Activated CD4-positive, alpha-beta memory T cell treated with anti-CD3 and anti-CD28 coated beads for 36 hours (primary cell): Measurements from ENCODE around the gene CD302. TPM values are rescaled to one million over a fixed set of nuclear protein-coding genes. Genes with fewer than 3 reads are reported as not detected.
"Not testable (repeated sequence)": the region's sequence is repeated elsewhere in the genome, so short reads cannot be mapped to it uniquely, and the experiment has no call there.

Experiments used
- CTCF ChIA-PET: fragments of 350-600 bp; sonication (Branson Sonifier 250); formaldehyde crosslinking; loops from one replicate; lab custom pipeline; 2021; ENCODE audit warnings: antibody characterized with exemption, inconsistent platforms; lab: Charles Lee
- POLR2A ChIA-PET: fragments of 350-600 bp; sonication (Branson Sonifier 250); formaldehyde crosslinking; loops from one replicate; lab custom pipeline; 2021; ENCODE audit warnings: antibody characterized with exemption; lab: Charles Lee
- DNase-seq: peaks from one replicate; pipeline ENCODE4 v3.0.0-alpha.2; 2020
- H3K27ac Mint-ChIP-seq: one replicate; pipeline ENCODE4 v1.8.0; 2021; ENCODE audit warnings: mixed read lengths
- H3K27me3 Mint-ChIP-seq: one replicate; pipeline ENCODE4 v1.8.0; 2021; ENCODE audit warnings: mixed read lengths
- H3K36me3 Mint-ChIP-seq: one replicate; pipeline ENCODE4 v1.8.0; 2021; ENCODE audit warnings: mixed read lengths
- H3K4me1 Mint-ChIP-seq: one replicate; pipeline ENCODE4 v1.8.0; 2021; ENCODE audit warnings: low read depth, mixed read lengths
- H3K4me3 Mint-ChIP-seq: one replicate; pipeline ENCODE4 v1.8.0; 2021; ENCODE audit warnings: mild to moderate bottlenecking, mixed read lengths
- H3K9me3 Mint-ChIP-seq: one replicate; pipeline ENCODE4 v1.8.0; 2021; ENCODE audit warnings: mixed read lengths
- intact Hi-C: fragments of 100-400 bp; cut with micrococcal nuclease; formaldehyde crosslinking; loops from one replicate; pipeline ENCODE4 v1.15.1; 2023
- total RNA-seq, 2 experiments: library from RNA; stranded (reverse); gene quantifications; one replicate each; pipeline ENCODE4 v1.2.3, GENCODE V29; 2021

The CD302 gene
- total RNA-seq, 2 experiments from 2014 or later, result 0.55 to 0.56 TPM

DNA sequence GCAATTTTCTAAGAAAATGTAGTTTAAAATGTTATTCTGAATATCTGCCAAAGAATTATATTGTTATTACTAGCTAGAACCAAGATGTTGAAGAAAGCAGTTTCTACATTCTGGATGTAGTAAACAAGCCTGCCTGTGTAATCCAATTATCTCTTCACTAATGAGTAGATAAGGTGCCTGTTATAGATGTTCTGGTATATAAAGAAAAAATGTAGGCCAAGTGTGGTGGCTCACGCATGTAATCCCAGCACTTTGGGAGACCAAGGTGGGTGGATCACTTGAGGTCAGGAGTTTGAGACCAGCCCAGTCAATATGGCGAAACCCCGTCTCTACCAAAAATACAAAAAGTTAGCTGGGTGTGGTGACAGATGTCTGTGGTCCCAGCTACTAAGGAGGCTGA lies 28.9 kb downstream of the CD302 start:
- CTCF ChIA-PET, result no interaction called here
- no peak overlapping the region for H3K4me3 Mint-ChIP-seq
- H3K27ac Mint-ChIP-seq, result no peak overlapping the region
- intact Hi-C loops, result no loop called here
- H3K4me1 Mint-ChIP-seq, result peaks cover 3% of the 10 kb centered on the region
- peaks cover 20% of the 10 kb centered on the region for H3K36me3 Mint-ChIP-seq
- POLR2A ChIA-PET, result no interaction called here
- no peaks in the 10 kb centered on the region for H3K9me3 Mint-ChIP-seq
- H3K27me3 Mint-ChIP-seq, result no peaks in the 10 kb centered on the region
- DNase-seq, result no peak

DNA sequence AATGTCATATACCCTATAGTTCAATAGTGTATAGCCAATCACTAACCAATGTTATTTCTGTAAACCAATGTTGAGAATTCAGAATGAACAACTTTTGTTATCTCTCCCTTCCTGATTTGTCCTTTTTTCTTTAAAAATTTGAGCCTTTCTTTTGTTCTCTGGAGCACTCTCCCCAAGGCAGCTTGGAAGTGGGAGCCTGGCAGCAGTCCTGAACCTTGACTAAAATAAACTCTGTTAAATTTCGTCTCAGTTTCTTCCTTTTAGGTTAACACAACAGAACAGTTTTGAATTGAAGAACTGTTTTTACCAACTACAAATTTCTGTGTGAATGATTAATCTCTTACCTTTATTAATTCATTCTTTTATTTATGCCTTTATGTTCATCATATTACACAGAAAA lies 35.9 kb downstream of the CD302 start:
- no peak overlapping the region for H3K27ac Mint-ChIP-seq
- no peaks in the 10 kb centered on the region for H3K9me3 Mint-ChIP-seq
- intact Hi-C loops, result no loop called here

DNA sequence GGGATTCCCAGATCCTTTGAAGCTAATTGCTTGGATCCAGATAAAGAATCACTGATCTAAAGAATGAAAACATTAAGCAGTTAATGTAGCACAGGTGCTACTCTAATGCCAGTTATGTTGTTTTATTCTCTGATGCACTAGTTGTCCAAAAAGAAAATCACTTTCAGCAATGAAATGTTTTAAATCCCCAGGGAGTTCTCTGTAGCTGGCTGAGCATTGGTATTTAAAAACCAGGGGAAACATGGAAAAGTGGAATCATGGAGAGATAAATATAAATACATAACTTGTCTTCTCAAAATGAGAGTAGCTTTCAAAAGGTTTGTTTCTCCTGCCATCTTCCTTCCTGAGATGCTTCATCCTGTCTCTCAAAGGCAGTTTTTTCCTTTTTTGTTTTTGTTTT lies 37.7 kb downstream of the CD302 start:
- Mint-ChIP-seq H3K4me1 (no peaks in the 10 kb centered on the region), H3K9me3 (no peaks in the 10 kb centered on the region), H3K36me3 (peaks cover 37% of the 10 kb centered on the region), H3K27me3 (no peaks in the 10 kb centered on the region), H3K27ac (no peak overlapping the region), H3K4me3 (no peak overlapping the region)
- CTCF ChIA-PET, result interaction anchor here (0.7 kb wide), 1 partner anchor 160 kb away, joined by 3 read pairs; no protein-coding TSS in a partner anchor
- no peak for DNase-seq
- intact Hi-C loops, result no loop called here
- POLR2A ChIA-PET, result no interaction called here

More for the DNA sequence above, 35.9 kb downstream of the CD302 start:
- ChIA-PET CTCF (interaction anchor here (1.1 to 1.5 kb wide), 2 partner anchors 9 to 31 kb away, joined by 3 to 6 read pairs; no protein-coding TSS in a partner anchor), POLR2A (no interaction called here)
- peaks cover 3% of the 10 kb centered on the region for H3K4me1 Mint-ChIP-seq
- DNase-seq, result no peak
- peaks cover 43% of the 10 kb centered on the region for H3K36me3 Mint-ChIP-seq
- H3K4me3 Mint-ChIP-seq, result no peak overlapping the region
- no peaks in the 10 kb centered on the region for H3K27me3 Mint-ChIP-seq

DNA sequence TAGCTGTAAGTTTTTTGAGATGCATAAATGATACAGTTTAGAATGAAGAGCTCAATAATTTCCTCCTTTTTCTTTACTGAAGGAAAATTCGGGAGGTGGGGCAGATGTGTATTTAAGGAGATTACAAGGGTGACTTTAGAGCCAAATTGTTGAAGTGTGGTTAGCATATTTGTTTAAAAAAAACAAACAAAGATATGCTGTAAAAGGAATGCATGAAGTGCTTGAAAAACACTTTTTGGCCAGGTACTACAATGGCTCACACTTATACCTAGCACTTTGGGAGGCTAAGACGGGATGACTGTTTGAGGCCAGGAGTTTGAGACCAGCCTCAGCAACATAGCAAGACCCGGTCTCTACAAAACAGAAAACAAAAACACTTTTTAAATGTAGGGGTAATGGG lies 38.4 kb downstream of the CD302 start:
- no peak for DNase-seq
- H3K27me3 Mint-ChIP-seq, result no peaks in the 10 kb centered on the region
- no peaks in the 10 kb centered on the region for H3K4me1 Mint-ChIP-seq
- POLR2A ChIA-PET, result no interaction called here
- CTCF ChIA-PET, result interaction anchor here (0.7 kb wide), 2 partner anchors 161 to 209 kb away, joined by 3 read pairs; no protein-coding TSS in a partner anchor
- H3K27ac Mint-ChIP-seq, result no peak overlapping the region
- H3K9me3 Mint-ChIP-seq, result no peaks in the 10 kb centered on the region
- H3K36me3 Mint-ChIP-seq, result peaks cover 33% of the 10 kb centered on the region
- H3K4me3 Mint-ChIP-seq, result no peak overlapping the region
- intact Hi-C loops, result no loop called here

DNA sequence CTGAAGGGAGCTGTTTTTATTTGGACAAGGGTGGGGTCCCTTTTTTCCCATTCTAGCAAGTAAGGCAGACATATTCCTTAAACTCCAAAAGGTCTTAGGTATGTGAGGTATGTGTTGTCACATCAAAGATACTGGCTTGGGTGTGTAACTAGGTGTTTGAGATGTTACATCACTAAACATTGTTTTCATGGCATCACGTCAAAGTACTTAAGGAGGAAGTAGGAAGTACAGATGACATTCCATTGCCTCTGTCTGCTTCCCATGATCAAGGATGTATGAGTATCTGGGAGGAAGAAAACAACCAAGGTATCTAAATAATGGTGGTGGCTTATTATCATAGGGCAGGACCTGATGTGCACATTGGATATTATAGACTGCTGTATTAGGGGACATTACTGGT lies 39.3 kb downstream of the CD302 start:
- intact Hi-C loops, result no loop called here
- peaks cover 31% of the 10 kb centered on the region for H3K36me3 Mint-ChIP-seq
- H3K27ac Mint-ChIP-seq, result peak overlapping the region; percentile 3

DNA sequence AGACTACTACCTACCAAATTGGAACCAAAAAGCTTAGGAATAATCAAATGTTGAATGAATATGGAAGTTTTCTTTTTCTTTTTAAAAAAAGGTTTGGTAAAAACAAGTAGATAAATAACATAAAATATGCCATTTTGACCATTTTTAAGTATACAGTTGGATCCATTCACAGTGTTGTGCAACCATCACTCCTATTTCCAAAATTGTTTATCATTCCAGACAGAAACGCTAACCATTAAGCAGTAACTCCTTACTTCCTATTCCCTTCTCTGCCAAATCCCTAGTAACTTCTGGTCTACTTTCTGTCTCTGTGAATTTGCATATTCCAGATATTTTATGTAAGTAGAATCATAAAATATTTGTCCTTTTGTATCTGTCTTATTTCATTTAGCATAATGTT lies 39.8 kb downstream of the CD302 start:
- Mint-ChIP-seq H3K36me3 (peaks cover 28% of the 10 kb centered on the region), H3K9me3 (no peaks in the 10 kb centered on the region), H3K27me3 (no peaks in the 10 kb centered on the region), H3K4me1 (no peaks in the 10 kb centered on the region), H3K4me3 (no peak overlapping the region), H3K27ac (no peak overlapping the region)
- intact Hi-C loops, result no loop called here
- CTCF ChIA-PET, result no interaction called here
- POLR2A ChIA-PET, result no interaction called here
- no peak for DNase-seq

More for the DNA sequence above, 39.3 kb downstream of the CD302 start:
- H3K4me3 Mint-ChIP-seq, result no peak overlapping the region
- H3K27me3 Mint-ChIP-seq, result no peaks in the 10 kb centered on the region
- DNase-seq, result no peak
- no peaks in the 10 kb centered on the region for H3K4me1 Mint-ChIP-seq
- H3K9me3 Mint-ChIP-seq, result no peaks in the 10 kb centered on the region
- ChIA-PET CTCF (interaction anchor here (0.7 kb wide), 2 partner anchors 180 to 208 kb away, joined by 3 to 5 read pairs; no protein-coding TSS in a partner anchor), POLR2A (interaction anchor here (0.6 kb wide), 1 partner anchor 10 kb away, joined by 4 read pairs; no protein-coding TSS in a partner anchor)

DNA sequence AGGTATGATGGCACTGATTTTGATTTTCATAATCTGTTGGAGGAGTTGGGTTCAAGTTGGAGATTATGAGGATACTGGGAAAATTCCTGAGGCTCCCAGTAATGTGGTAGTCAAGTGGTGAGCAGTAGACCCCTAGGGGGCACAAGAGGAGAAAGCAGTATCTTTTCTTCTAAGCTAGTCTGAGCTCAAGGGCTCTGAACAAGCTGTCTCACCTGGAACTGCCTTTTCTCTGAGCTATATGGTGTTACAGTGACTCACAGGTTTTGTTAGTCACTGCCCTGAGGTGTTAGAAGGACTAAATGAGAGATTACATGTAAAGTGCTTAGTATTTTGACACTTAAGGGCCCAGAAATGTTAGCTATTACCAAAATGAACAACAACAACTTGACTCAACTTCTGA lies 42.2 kb downstream of the CD302 start:
- Mint-ChIP-seq H3K9me3 (no peaks in the 10 kb centered on the region), H3K4me3 (no peak overlapping the region), H3K27ac (no peak overlapping the region), H3K36me3 (peaks cover 35% of the 10 kb centered on the region), H3K4me1 (peaks cover 8% of the 10 kb centered on the region), H3K27me3 (no peaks in the 10 kb centered on the region)
- ChIA-PET CTCF (interaction anchor here (0.5 to 1.7 kb wide), 8 partner anchors 14 to 267 kb away, joined by 3 to 4 read pairs (median 3); no protein-coding TSS in a partner anchor), POLR2A (interaction anchor here (1.1 kb wide), 1 partner anchor 44 kb away, joined by 4 read pairs; the partner anchor contains the start of gene MARCHF7)
- DNase-seq, result peak; percentile 22
- intact Hi-C loops, result loop anchor here (1.0 to 2.0 kb wide), 3 partner anchors 43 to 165 kb away; partner anchors contain the start of gene MARCHF7

DNA sequence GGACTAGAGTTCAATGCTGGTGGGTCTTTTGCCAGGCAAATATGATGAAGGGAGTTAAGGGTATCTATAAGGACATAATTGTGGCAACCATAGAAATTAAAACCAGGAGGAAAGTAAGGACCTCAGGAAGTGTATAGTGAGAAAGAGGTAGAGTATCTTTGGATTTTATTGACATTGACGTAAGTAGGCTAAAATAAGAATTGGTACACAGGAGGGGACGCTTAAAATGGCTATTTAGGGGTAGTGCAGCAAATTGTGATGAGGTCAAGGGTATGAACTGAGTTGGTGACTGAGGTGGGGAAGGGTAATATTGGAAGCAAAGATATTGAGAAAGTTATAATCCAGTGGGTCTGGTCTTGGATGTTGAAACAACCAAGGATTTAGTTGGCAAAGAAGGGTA lies 43.0 kb downstream of the CD302 start:
- POLR2A ChIA-PET, result no interaction called here

DNA sequence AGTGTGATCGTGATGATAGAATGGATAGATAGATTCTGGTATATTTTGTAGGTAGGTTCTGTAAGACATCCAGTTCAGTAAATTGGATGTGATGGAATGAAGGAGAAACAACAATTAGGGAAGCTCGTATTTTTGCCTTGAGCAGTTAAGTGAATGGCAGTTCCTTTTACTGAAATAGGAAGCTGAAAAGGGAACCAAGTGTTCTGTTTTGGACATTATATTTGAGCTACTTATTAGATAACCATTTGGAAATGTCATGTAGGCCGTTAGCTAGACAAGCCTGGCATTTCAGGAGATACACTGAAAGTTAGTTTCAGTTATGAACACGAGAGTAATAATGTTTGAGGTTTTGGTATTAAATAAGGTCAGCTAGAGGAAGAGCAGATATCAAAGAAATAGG lies 44.2 kb downstream of the CD302 start:
- H3K9me3 Mint-ChIP-seq, result no peaks in the 10 kb centered on the region
- DNase-seq, result no peak
- H3K4me3 Mint-ChIP-seq, result no peak overlapping the region
- intact Hi-C loops, result loop anchor here (2.0 kb wide), 1 partner anchor 167 kb away; no protein-coding TSS in a partner anchor
- ChIA-PET POLR2A (no interaction called here), CTCF (no interaction called here)
- H3K27me3 Mint-ChIP-seq, result no peaks in the 10 kb centered on the region
- no peak overlapping the region for H3K27ac Mint-ChIP-seq
- H3K4me1 Mint-ChIP-seq, result peaks cover 8% of the 10 kb centered on the region
- peaks cover 26% of the 10 kb centered on the region for H3K36me3 Mint-ChIP-seq

More for the DNA sequence above, 43.0 kb downstream of the CD302 start:
- no peak overlapping the region for H3K4me3 Mint-ChIP-seq
- CTCF ChIA-PET, result interaction anchor here (1.7 kb wide), 1 partner anchor 40 kb away, joined by 3 read pairs; no protein-coding TSS in a partner anchor
- intact Hi-C loops, result loop anchor here (2.0 kb wide), 1 partner anchor 166 kb away; no protein-coding TSS in a partner anchor
- no peak overlapping the region for H3K27ac Mint-ChIP-seq
- H3K36me3 Mint-ChIP-seq, result peaks cover 30% of the 10 kb centered on the region
- H3K27me3 Mint-ChIP-seq, result no peaks in the 10 kb centered on the region
- DNase-seq, result no peak
- no peaks in the 10 kb centered on the region for H3K9me3 Mint-ChIP-seq
- H3K4me1 Mint-ChIP-seq, result peaks cover 8% of the 10 kb centered on the region

DNA sequence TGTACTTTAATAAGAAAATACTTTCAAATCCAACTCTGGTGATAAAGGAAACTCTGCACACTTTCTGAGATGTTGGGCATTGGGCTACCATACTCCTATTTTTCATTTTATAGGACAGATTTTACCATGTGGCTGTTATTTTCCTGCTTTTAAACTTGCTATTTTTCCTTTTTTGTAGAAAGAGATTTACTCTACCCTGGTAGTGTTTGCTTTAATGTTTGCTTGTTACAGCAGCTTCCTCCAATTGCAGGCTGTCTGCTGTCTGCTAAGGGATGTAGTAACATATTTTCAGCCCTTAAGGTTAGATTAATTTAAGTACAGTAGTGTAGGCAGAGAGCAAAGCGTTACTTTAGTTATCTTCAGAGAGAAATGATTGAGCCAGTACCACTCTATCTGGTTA lies 47.1 kb downstream of the CD302 start:
- ChIA-PET CTCF (no interaction called here), POLR2A (no interaction called here)
- Mint-ChIP-seq H3K4me1 (peaks cover 15% of the 10 kb centered on the region), H3K9me3 (no peaks in the 10 kb centered on the region), H3K27ac (no peak overlapping the region), H3K36me3 (peaks cover 38% of the 10 kb centered on the region), H3K4me3 (no peak overlapping the region), H3K27me3 (no peaks in the 10 kb centered on the region)
- intact Hi-C loops, result no loop called here
- no peak for DNase-seq

DNA sequence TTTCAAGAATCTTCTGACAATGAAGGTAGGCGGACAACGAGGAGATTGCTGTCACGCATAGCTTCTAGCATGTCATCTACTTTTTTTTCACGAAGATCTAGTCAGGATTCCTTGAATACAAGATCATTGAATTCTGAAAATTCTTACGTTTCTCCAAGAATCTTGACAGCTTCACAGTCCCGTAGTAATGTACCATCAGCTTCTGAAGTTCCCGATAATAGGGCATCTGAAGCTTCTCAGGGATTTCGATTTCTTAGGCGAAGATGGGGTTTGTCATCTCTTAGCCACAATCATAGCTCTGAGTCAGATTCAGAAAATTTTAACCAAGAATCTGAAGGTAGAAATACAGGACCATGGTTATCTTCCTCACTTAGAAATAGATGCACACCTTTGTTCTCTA lies 49.9 kb downstream of the CD302 start:
- CTCF ChIA-PET, result no interaction called here
- Mint-ChIP-seq H3K27me3 (no peaks in the 10 kb centered on the region), H3K27ac (no peak overlapping the region), H3K4me1 (peaks cover 16% of the 10 kb centered on the region), H3K4me3 (no peak overlapping the region), H3K36me3 (peaks cover 48% of the 10 kb centered on the region), H3K9me3 (no peaks in the 10 kb centered on the region)
- DNase-seq, result no peak
- POLR2A ChIA-PET, result no interaction called here
- intact Hi-C loops, result no loop called here

DNA sequence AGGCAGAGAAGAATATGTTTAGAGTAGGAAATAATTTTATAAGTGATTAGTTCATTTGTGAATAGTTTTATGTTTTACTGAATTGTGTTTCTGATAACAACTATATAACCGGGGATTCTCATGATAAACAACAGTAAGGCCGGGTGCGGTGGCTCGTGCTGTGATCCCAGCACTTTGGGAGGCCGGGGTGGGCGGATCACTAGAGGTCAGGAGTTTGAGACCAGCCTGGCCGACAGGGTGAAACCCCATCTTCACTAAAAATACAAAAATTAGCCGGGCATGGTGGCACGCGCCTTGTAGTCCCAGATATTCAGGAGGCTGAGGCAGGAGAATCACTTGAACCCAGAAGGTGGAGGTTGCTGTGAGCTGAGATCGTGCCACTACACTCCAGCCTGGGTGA lies 52.8 kb downstream of the CD302 start:
- DNase-seq, CTCF ChIA-PET, intact Hi-C loops, POLR2A ChIA-PET, H3K9me3 Mint-ChIP-seq, H3K27ac Mint-ChIP-seq, H3K4me3 Mint-ChIP-seq, H3K27me3 Mint-ChIP-seq: not testable (repeated sequence)
- H3K4me1 Mint-ChIP-seq, result peaks cover 12% of the 10 kb centered on the region
- H3K36me3 Mint-ChIP-seq, result peaks cover 42% of the 10 kb centered on the region

DNA sequence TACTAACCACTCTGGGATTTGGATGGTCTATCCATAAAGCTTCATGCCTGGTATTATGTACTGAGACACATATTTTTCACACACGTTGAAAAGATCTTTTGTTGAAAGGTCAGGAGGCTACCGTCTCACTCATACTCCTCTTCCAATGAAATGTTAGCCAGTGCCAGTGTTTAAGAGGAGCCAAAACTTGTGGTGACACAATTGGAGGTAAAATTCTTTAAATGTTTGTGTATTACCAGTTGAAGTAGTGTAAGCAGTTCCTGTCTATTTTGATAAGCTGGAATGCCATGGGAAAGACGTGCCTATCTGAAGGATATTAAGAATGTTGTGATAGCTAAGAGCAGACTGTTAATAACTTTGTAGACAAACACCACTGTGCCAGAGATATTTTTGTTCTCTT lies 53.6 kb downstream of the CD302 start:
- no peak for DNase-seq
- H3K9me3 Mint-ChIP-seq, result no peaks in the 10 kb centered on the region
- POLR2A ChIA-PET, result no interaction called here
- H3K27ac Mint-ChIP-seq, result no peak overlapping the region
- peaks cover 16% of the 10 kb centered on the region for H3K4me1 Mint-ChIP-seq
- H3K27me3 Mint-ChIP-seq, result no peaks in the 10 kb centered on the region
- peaks cover 47% of the 10 kb centered on the region for H3K36me3 Mint-ChIP-seq
- CTCF ChIA-PET, result no interaction called here
- no peak overlapping the region for H3K4me3 Mint-ChIP-seq
- intact Hi-C loops, result no loop called here
